Endothelial cell of umbilical vein (primary cell): Measurements from ENCODE around the gene SLC25A21. TPM values are rescaled to one million over a fixed set of nuclear protein-coding genes. Genes with fewer than 3 reads are reported as not detected.
A peak's percentile ranks its signal among the peaks of the same experiment; 100 is the strongest.

Experiments used
- BruUV-seq: library from RNA; stranded (reverse); fragments of 400-500 nt; replicated peaks from 2 replicates; lab custom pipeline; 2021; lab: Mats Ljungman, UMichigan
- CTCF ChIA-PET: fragments of 300-600, 350-600 bp; sonication (Branson Sonifier 250); formaldehyde crosslinking; loops from one replicate; lab custom pipeline; 2021; ENCODE audit warnings: antibody characterized with exemption, inconsistent platforms; lab: Charles Lee
- POLR2A ChIA-PET: fragments of 300-600, 350-600 bp; sonication (Branson Sonifier 250); formaldehyde crosslinking; loops from one replicate; lab custom pipeline; 2021; ENCODE audit warnings: antibody characterized with exemption, inconsistent platforms; lab: Charles Lee
- DNase-seq: peaks from one replicate; pipeline ENCODE4 v3.0.0-alpha.2; 2011; ENCODE audit warnings: low read depth, low spot score
- FAIRE-seq: peaks from 2 replicates; lab custom pipeline; 2011; peaks lifted over from hg19 to GRCh38; lab: Jason Lieb, UNC
- H2AFZ ChIP-seq: 2 replicates; pipeline ENCODE4 v1.6.0; 2012; ENCODE audit warnings: low read depth, low read length, control low read depth, inconsistent platforms
- H3K27ac ChIP-seq: 2 replicates; pipeline ENCODE4 v1.5.1; 2011; ENCODE audit warnings: low read depth, mild to moderate bottlenecking, control low read depth, low read length, moderate library complexity; ENCODE audit not compliant: insufficient read depth
- H3K27me3 ChIP-seq, 2 experiments: 2 replicates each; pipeline versions ENCODE4 v1.6.0 to v1.6.1; 2011; ENCODE audit warnings: low read length in 2 of 2, mixed read lengths in 1 of 2; ENCODE audit not compliant: control insufficient read depth in 2 of 2, insufficient read depth in 2 of 2
- H3K36me3 ChIP-seq, 2 experiments: 2 replicates in 1 of 2; 3 replicates in 1 of 2; pipeline ENCODE4 v1.5.1; 2011; ENCODE audit warnings: low read length in 2 of 2, mild to moderate bottlenecking in 1 of 2, moderate library complexity in 1 of 2; ENCODE audit not compliant: control insufficient read depth in 2 of 2, insufficient read depth in 2 of 2; ENCODE audit errors: extremely low read depth in 1 of 2
- H3K4me1 ChIP-seq: 3 replicates; pipeline ENCODE4 v1.5.1; 2011; ENCODE audit warnings: mild to moderate bottlenecking, low read length; ENCODE audit not compliant: control insufficient read depth, insufficient read depth; ENCODE audit errors: extremely low read depth
- H3K4me2 ChIP-seq: 2 replicates; pipeline ENCODE4 v1.6.1; 2011; ENCODE audit warnings: low read length, control low read depth, mixed read lengths; ENCODE audit not compliant: insufficient read depth
- H3K4me3 ChIP-seq, 3 experiments: fragments of 200-600 bp in 1 of 3; sonication (generic), shearing (Covaris generic) in 1 of 3; replicated peaks in 1 of 3; 2 replicates each; pipeline ENCODE4 v1.5.1; 2011 to 2016; ENCODE audit warnings: control low read depth in 3 of 3, low read length in 3 of 3, mild to moderate bottlenecking in 2 of 3, inconsistent platforms in 1 of 3, low read depth in 1 of 3, moderate library complexity in 1 of 3; ENCODE audit not compliant: insufficient read depth in 1 of 3
- H3K79me2 ChIP-seq: 2 replicates; pipeline ENCODE4 v1.6.0; 2012; ENCODE audit warnings: low read length, inconsistent platforms; ENCODE audit not compliant: control insufficient read depth, insufficient read depth
- H3K9ac ChIP-seq: replicated peaks from 2 replicates; pipeline ENCODE3; 2011; ENCODE audit warnings: low read length, control low read depth; ENCODE audit not compliant: insufficient read depth; ENCODE audit errors: extremely low read depth
- H3K9me1 ChIP-seq: replicated peaks from 3 replicates; pipeline ENCODE4 v1.6.0; 2011; ENCODE audit warnings: mild to moderate bottlenecking, low read length; ENCODE audit not compliant: control insufficient read depth, insufficient read depth; ENCODE audit errors: extremely low read depth
- H3K9me3 ChIP-seq: replicated peaks from 2 replicates; pipeline ENCODE4 v1.5.1; 2012; ENCODE audit warnings: low read length, inconsistent platforms; ENCODE audit not compliant: control insufficient read depth, insufficient read depth
- H4K20me1 ChIP-seq: replicated peaks from 2 replicates; pipeline ENCODE3; 2011; ENCODE audit warnings: mild to moderate bottlenecking, low read length; ENCODE audit not compliant: control insufficient read depth, insufficient read depth; ENCODE audit errors: extremely low read depth
- CTCF ChIP-seq, 2 donors: IDR thresholded peaks; 1 replicate in 1 of 2; 2 replicates in 1 of 2; pipeline ENCODE4 v1.5.1; 2011; ENCODE audit warnings: low read length in 2 of 2, mild to moderate bottlenecking in 2 of 2, moderate library complexity in 2 of 2, control low read depth in 1 of 2, inconsistent platforms in 1 of 2, low read depth in 1 of 2; ENCODE audit not compliant: insufficient read depth in 1 of 2; ENCODE audit errors: extremely low read depth in 1 of 2
- EZH2 ChIP-seq: IDR thresholded peaks from 2 replicates; pipeline ENCODE4 v1.6.1; 2012; ENCODE audit warnings: borderline replicate concordance, low read depth, mild to moderate bottlenecking, moderate library complexity, low read length, inconsistent platforms; ENCODE audit not compliant: severe bottlenecking
- FOS ChIP-seq: IDR thresholded peaks from 2 replicates; pipeline ENCODE4 v1.6.1; 2011; ENCODE audit warnings: mild to moderate bottlenecking, low read length, moderate library complexity, borderline replicate concordance; ENCODE audit not compliant: insufficient read depth
- GATA2 ChIP-seq: IDR thresholded peaks from 2 replicates; pipeline ENCODE4 v1.7.0; 2011; ENCODE audit warnings: low read depth, mild to moderate bottlenecking, moderate library complexity, mixed read lengths, low read length; ENCODE audit not compliant: insufficient read length, insufficient read depth
- JUN ChIP-seq: IDR thresholded peaks from 2 replicates; pipeline ENCODE4 v1.6.1; 2011; ENCODE audit warnings: borderline replicate concordance, low read depth; ENCODE audit not compliant: insufficient read length, insufficient read depth
- MAX ChIP-seq: IDR thresholded peaks from 2 replicates; pipeline ENCODE4 v1.6.1; 2011; ENCODE audit not compliant: insufficient read depth, insufficient read length
- MYC ChIP-seq: IDR thresholded peaks from one replicate; pipeline ENCODE4 v1.6.1; 2011; ENCODE audit warnings: mild to moderate bottlenecking, low read depth, low read length
- POLR2A ChIP-seq: IDR thresholded peaks from 2 replicates; pipeline ENCODE4 v1.6.1; 2012; ENCODE audit warnings: low read depth, mild to moderate bottlenecking, control low read depth, low read length
- POLR2AphosphoS5 ChIP-seq: IDR thresholded peaks from 2 replicates; pipeline ENCODE4 v1.6.1; 2012; ENCODE audit warnings: low read depth, mild to moderate bottlenecking, control low read depth, low read length, moderate library complexity; ENCODE audit not compliant: insufficient read depth
- dilution Hi-C: fragments of 300-500 bp; cut with MboI; formaldehyde crosslinking; loops from one replicate; pipeline ENCODE4 v1.15.0; 2019; ENCODE audit warnings: low sequenced_read_pairs; ENCODE audit not compliant: extremely low pct_ligation_motif_present
- intact Hi-C: fragments of 100-400 bp; cut with micrococcal nuclease; formaldehyde crosslinking; loops from one replicate; pipeline ENCODE4 v1.10.0; 2022
- polyA plus RNA-seq, 4 experiments: library from polyadenylated mRNA; depleted of rRNA in 3 of 4; stranded (reverse) in 3 of 4; unstranded in 1 of 4; fragments of >200 nt; gene quantifications; 2 replicates each; pipeline versions ENCODE4 v1.2.1 to v1.2.3, GENCODE V29; 2011 to 2012; ENCODE audit warnings: missing spikeins in 1 of 4
- total RNA-seq: library from RNA; stranded (reverse); gene quantifications from 2 replicates; pipeline ENCODE4 v1.2.3, GENCODE V29; 2021

SLC25A21 gene
- total and polyA plus RNA-seq, 2 donors (not counting 3 experiments of a cell fraction or from before 2014, with no cell fraction given), result 0.98 to 1.4 TPM

- no peaks in the 10 kb centered on the region for H3K79me2 ChIP-seq
- FAIRE-seq, result no peak
- H2AFZ ChIP-seq, result no peak overlapping the region
- no peak overlapping the region for H3K4me2 ChIP-seq
- H3K4me1 ChIP-seq, result peaks cover 30% of the 10 kb centered on the region
- H3K9me1 ChIP-seq, result no peaks in the 10 kb centered on the region
- no peaks in the 10 kb centered on the region for H3K9me3 ChIP-seq
- H3K9ac ChIP-seq, result no peak overlapping the region
- no peaks in the 10 kb centered on the region for H4K20me1 ChIP-seq
- H3K36me3 ChIP-seq, result no peaks in the 10 kb centered on the region
- no peak overlapping the region for H3K4me3 ChIP-seq
- TF ChIP-seq MAX (no peak), POLR2A (no peak), POLR2AphosphoS5 (no peak), MYC (no peak), FOS (no peak), CTCF (IDR thresholded peaks at IDR 0.05; ENCODE audit: extremely low read depth in 1 of 2, insufficient read depth in 1 of 2, low read depth in 1 of 2, low read length in 2 of 2) (no peak), GATA2 (no peak), JUN (no peak), EZH2 (no peak)
- DNase-seq, result peak; percentile 61
- dilution Hi-C loops, result no loop called here
- BruUV-seq, result no TSS peak
- no peak overlapping the region for H3K27ac ChIP-seq
- no peaks in the 10 kb centered on the region for H3K27me3 ChIP-seq
- intact Hi-C loops, result loop anchor here (5.0 kb wide), 2 partner anchors 152 to 383 kb away; partner anchors contain the start of genes MIPOL1 and PAX9
- CTCF ChIA-PET, result interaction anchor here (1.7 kb wide), 1 partner anchor 104 kb away, joined by 5 read pairs; no protein-coding TSS in a partner anchor
- POLR2A ChIA-PET, result no interaction called here
These were observed 126.9 kb downstream of the SLC25A21 start for GRCh38 chr14:37045340-37046061.
